Bronchial epithelial cell (primary cell): ENCODE data around the gene PTPRA. TPM values are rescaled to one million over a fixed set of nuclear protein-coding genes. Genes with fewer than 3 reads are reported as not detected.
A peak's percentile ranks its signal among the peaks of the same experiment; 100 is the strongest.

Experiments
- DNase-seq: peaks from one replicate; pipeline ENCODE4 v3.0.0-alpha.2; 2010; ENCODE audit warnings: low read depth
- FAIRE-seq: peaks from 2 replicates; lab custom pipeline; 2011; peaks lifted over from hg19 to GRCh38; lab: Jason Lieb, UNC
- H3K27me3 ChIP-seq: 2 replicates; pipeline ENCODE4 v1.5.1; 2011; ENCODE audit warnings: low read length; ENCODE audit not compliant: control insufficient read depth, insufficient read depth
- H3K36me3 ChIP-seq: 2 replicates; pipeline ENCODE4 v1.5.1; 2011; ENCODE audit warnings: low read length; ENCODE audit not compliant: control insufficient read depth, insufficient read depth
- H3K4me3 ChIP-seq: 2 replicates; pipeline ENCODE4 v1.5.1; 2011; ENCODE audit warnings: mild to moderate bottlenecking, low read depth, low read length, control low read depth
- total RNA-seq: library from RNA; depleted of rRNA; stranded (reverse); fragments of >200 nt; gene quantifications from 2 replicates; pipeline ENCODE4 v1.2.1, GENCODE V29; 2014
- TF ChIP-seq, protein P1 (sequence below): IDR thresholded peaks from 2 replicates; pipeline ENCODE4 v1.5.1; 2011; ENCODE audit warnings: mild to moderate bottlenecking, moderate library complexity, low read length, control low read depth, inconsistent platforms; ENCODE audit not compliant: insufficient read depth, severe bottlenecking

The PTPRA gene
- total RNA-seq, 1 donor from 2014 or later: 20.8 TPM

DNA sequence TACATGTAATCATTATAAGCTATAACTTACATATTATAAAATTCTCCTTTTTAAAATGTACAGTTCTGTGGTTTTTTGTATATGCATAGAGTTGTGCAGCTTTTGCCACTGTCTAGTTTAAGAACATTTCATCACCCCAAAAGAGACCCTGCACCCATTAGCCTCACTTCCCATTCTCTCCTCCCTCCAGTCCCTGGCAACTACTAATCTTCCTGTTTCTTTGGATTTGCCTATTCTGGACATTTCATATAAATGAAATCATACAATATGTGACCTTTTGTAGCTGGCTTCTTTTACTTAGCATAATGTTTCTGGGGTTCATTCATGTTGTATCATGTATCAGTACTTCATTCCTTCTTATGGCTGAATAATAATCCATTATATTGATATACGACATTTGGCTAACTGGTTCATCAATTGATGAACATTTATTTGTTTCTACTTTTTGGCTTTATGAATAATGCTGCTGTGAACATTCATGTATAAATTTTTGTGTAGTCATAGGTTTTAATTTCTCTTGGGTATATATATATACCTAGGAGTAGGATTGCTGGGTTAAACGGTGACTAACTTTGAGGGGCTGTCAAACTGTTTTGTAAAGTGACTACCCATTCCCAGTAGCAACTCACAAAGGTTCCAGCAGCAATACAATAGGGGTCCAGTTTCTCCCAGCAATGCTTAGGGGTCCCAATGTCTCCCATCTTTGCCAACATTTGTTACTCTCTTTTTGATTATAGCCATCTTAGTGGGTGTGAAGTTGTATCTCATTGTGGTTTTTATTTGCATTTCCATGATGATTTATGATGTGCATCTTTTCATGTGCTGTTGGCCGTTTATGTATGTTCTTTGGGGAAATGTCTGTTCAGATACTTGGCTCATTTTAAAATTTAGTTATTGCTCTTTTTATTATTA lies 10.7 kb downstream of the PTPRA start:
- no peak overlapping the region for H3K4me3 ChIP-seq
- H3K27me3 ChIP-seq: no peaks in the 10 kb centered on the region
- FAIRE-seq (no peak), DNase-seq (no peak)
- no peaks in the 10 kb centered on the region for H3K36me3 ChIP-seq
- TF ChIP-seq, protein P1, sequence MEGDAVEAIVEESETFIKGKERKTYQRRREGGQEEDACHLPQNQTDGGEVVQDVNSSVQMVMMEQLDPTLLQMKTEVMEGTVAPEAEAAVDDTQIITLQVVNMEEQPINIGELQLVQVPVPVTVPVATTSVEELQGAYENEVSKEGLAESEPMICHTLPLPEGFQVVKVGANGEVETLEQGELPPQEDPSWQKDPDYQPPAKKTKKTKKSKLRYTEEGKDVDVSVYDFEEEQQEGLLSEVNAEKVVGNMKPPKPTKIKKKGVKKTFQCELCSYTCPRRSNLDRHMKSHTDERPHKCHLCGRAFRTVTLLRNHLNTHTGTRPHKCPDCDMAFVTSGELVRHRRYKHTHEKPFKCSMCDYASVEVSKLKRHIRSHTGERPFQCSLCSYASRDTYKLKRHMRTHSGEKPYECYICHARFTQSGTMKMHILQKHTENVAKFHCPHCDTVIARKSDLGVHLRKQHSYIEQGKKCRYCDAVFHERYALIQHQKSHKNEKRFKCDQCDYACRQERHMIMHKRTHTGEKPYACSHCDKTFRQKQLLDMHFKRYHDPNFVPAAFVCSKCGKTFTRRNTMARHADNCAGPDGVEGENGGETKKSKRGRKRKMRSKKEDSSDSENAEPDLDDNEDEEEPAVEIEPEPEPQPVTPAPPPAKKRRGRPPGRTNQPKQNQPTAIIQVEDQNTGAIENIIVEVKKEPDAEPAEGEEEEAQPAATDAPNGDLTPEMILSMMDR: no peak

DNA sequence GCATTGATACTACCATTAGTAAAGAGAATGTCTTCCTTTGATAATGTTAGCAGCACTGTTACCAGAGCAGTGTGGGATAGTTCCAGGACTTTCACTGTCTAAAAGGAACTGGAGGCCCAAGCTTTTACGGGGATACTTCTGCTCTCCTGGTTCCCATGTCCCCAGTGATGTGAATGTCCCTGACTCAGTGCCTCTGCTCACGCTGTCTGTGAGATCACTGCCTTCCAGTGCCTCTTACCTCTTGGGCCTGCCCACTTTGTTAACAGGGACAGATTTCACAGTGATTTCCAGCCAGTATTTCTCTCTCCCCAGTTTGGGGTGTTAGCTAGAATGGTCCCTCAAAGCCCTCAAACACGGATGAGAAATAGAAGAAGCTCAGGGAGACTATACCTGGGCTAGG lies 14.4 kb downstream of the PTPRA start:
- Histone ChIP-seq H3K36me3 (no peaks in the 10 kb centered on the region), H3K4me3 (no peak overlapping the region), H3K27me3 (no peaks in the 10 kb centered on the region)
- peak; percentile 32 for FAIRE-seq
- DNase-seq: no peak
- TF ChIP-seq, protein P1: no peak

- no peak for DNase-seq
- Histone ChIP-seq H3K36me3 (no peaks in the 10 kb centered on the region), H3K4me3 (no peak overlapping the region), H3K27me3 (no peaks in the 10 kb centered on the region)
- FAIRE-seq: no peak
- TF ChIP-seq, protein P1: no peak
Observed at GRCh38 chr20:2888224-2888955, 15.1 kb downstream of the PTPRA start.

DNA sequence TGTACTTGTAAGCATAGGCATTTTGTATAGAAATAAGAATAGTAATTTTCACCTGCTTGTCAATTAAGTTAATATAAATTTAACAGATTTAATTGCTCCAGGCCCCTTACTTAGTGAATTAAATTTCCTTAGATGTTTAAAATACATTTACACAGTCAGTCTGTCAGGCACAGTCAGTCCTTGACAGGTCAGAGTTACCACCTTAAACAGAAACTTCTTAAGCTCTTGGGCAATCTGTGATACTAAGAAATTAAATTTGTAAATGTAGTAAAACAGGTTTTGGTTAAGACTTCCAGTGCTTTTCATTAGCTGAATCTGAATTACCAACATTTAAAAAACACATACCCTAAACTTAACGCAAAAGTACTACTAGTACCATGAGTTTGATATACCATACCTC lies 15.9 kb downstream of the PTPRA start:
- peak; percentile 43 for DNase-seq
- H3K36me3 ChIP-seq: no peaks in the 10 kb centered on the region
- H3K27me3 ChIP-seq: no peaks in the 10 kb centered on the region
- TF ChIP-seq, protein P1: no peak
- no peak for FAIRE-seq
- H3K4me3 ChIP-seq: no peak overlapping the region

DNA sequence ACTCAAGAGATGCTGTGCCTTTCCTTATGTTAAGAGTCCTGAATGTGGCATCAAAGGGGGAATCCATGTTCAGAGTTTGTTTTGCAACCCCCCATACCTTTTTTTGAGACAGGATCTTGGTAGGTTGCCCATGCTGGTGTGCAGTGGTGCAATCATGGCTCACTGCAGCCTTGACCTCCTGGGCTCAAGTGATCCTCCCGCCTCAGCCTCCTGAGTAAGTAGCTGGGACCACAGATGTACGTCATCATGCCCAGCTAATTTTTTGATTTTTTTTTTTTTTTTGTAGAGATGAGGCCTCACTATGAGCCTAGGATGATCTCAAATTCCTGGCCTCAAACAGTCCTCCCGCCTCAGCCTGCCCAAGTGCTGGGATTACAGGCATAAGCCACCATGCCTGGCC lies 16.5 kb downstream of the PTPRA start:
- Histone ChIP-seq H3K36me3 (no peaks in the 10 kb centered on the region), H3K4me3 (no peak overlapping the region), H3K27me3 (no peaks in the 10 kb centered on the region)
- FAIRE-seq (no peak), DNase-seq (no peak)
- TF ChIP-seq, protein P1: no peak
